Endodermal cell (in vitro differentiated cells): Measurements from ENCODE around the gene TLR1. TPM values are rescaled to one million over a fixed set of nuclear protein-coding genes. Genes with fewer than 3 reads are reported as not detected.
A peak's percentile ranks its signal among the peaks of the same experiment; 100 is the strongest.

ENCODE experiments used
- DNase-seq: peaks from one replicate; pipeline ENCODE4 v3.0.0-alpha.2; 2017
- H3K27ac ChIP-seq: 2 replicates; pipeline ENCODE4 v1.5.1; 2013; ENCODE audit warnings: mild to moderate bottlenecking, low read depth, low read length, moderate library complexity
- H3K27me3 ChIP-seq: 2 replicates; pipeline ENCODE4 v1.6.1; 2013; ENCODE audit warnings: mild to moderate bottlenecking, low read length, moderate library complexity; ENCODE audit not compliant: insufficient read depth, control insufficient read depth, poor library complexity, severe bottlenecking
- H3K36me3 ChIP-seq: 2 replicates; pipeline ENCODE4 v1.7.0; 2013; ENCODE audit warnings: mild to moderate bottlenecking, low read length, moderate library complexity; ENCODE audit not compliant: control insufficient read depth, insufficient read depth
- H3K4me1 ChIP-seq: one replicate; pipeline ENCODE4 v1.7.0; 2013; ENCODE audit warnings: low read length; ENCODE audit not compliant: control insufficient read depth, insufficient read depth
- H3K4me3 ChIP-seq: 2 replicates; pipeline ENCODE4 v1.5.1; 2013; ENCODE audit warnings: mild to moderate bottlenecking, low read length, moderate library complexity
- H3K9ac ChIP-seq: 2 replicates; pipeline ENCODE4 v1.6.1; 2013; ENCODE audit warnings: mild to moderate bottlenecking, low read length, moderate library complexity; ENCODE audit not compliant: poor library complexity, severe bottlenecking; ENCODE audit errors: extremely low read depth
- H3K9me3 ChIP-seq: 2 replicates; pipeline ENCODE4 v1.6.1; 2013; ENCODE audit warnings: mild to moderate bottlenecking, low read length, moderate library complexity; ENCODE audit not compliant: control insufficient read depth
- H3K27ac Mint-ChIP-seq: 2 replicates; pipeline ENCODE4 v1.8.0; 2020; ENCODE audit warnings: mixed read lengths
- H3K27me3 Mint-ChIP-seq: 2 replicates; pipeline ENCODE4 v1.8.0; 2021; ENCODE audit warnings: mild to moderate bottlenecking, mixed read lengths; ENCODE audit not compliant: insufficient read depth
- H3K36me3 Mint-ChIP-seq: 2 replicates; pipeline ENCODE4 v1.8.0; 2020; ENCODE audit warnings: low read depth, mixed read lengths
- H3K4me1 Mint-ChIP-seq: 2 replicates; pipeline ENCODE4 v1.8.0; 2020; ENCODE audit warnings: mixed read lengths
- H3K4me3 Mint-ChIP-seq: 2 replicates; pipeline ENCODE4 v1.8.0; 2020; ENCODE audit warnings: mild to moderate bottlenecking, moderate library complexity, mixed read lengths
- H3K9me3 Mint-ChIP-seq: 2 replicates; pipeline ENCODE4 v1.8.0; 2020; ENCODE audit warnings: mild to moderate bottlenecking, mixed read lengths
- WGBS, 2 experiments: methylation state at CpG; one replicate each; pipeline versions ENCODE4 v1.1.5 to v1.1.7; 2013; ENCODE audit warnings: missing lambda C conversion rate in 2 of 2, mixed read lengths in 1 of 2; ENCODE audit not compliant: insufficient coverage in 1 of 2, insufficient read length in 1 of 2; 5-methylcytosine and 5-hydroxymethylcytosine counted together
- total RNA-seq, 2 donors: library from RNA; stranded (reverse); fragmentation: NEBNext Ultra II Directional in 1 of 2; extraction: Animal tissue kit (Norgen Biotek cat#: 25700) in 1 of 2; gene quantifications; 2 replicates in 1 of 2; 3 replicates in 1 of 2; pipeline ENCODE4 v1.2.1, GENCODE V29; 2021
- TF ChIP-seq, protein P1 (sequence below): fragments of 200-600 bp; sonication (generic); conservative IDR thresholded peaks from 2 replicates; pipeline ENCODE4 v1.5.0; 2021; ENCODE audit warnings: antibody characterized with exemption, mild to moderate bottlenecking

TLR1 gene
- total RNA-seq, 2 donors from 2014 or later, result 0.09 TPM; not detected in 1

DNA sequence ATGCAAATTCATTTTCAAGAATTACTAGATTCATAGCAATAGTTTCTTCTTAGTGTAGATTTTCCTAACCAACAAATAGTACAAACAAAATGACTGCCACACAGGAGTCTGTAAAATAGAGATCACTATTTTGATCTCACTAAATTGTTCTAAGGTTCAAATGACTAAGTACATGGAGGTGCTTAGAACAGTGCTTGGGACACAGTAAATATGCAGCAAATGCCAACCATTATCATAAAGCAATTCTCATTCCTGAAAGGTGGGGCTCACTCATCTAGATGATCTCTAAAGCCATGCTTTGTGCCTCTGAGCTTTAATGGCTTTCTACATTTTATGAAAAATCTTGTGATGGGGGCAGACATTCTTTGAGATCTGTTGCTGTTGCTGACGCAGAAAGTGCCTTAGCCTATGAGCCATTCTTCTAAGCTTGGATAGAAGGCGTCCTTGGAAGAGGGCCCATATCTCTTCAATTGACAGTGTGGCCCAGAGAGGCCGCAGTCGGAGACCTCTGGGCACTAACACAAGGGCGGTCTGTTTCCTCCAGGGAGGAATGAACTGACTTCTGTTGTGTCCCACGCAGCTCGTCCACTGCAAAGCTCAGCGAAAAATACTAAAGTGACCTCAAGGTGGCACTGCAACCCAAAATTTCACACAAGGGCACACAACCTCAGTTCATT is 45.3 kb downstream of the TLR1 start:
- WGBS, 2 experiments, result 20 to 23% methylated on average over 7 to 8 of the region's 8 CpGs
- no peaks in the 10 kb centered on the region for H3K36me3 ChIP-seq
- Mint-ChIP-seq H3K4me1 (no peaks in the 10 kb centered on the region), H3K4me3 (no peak overlapping the region), H3K9me3 (no peaks in the 10 kb centered on the region), H3K27ac (peak overlapping the region; percentile 22), H3K36me3 (no peaks in the 10 kb centered on the region), H3K27me3 (no peaks in the 10 kb centered on the region)
- H3K9ac ChIP-seq, result no peak overlapping the region
- DNase-seq, result peak; percentile 87
- H3K9me3 ChIP-seq, result no peaks in the 10 kb centered on the region
- no peak overlapping the region for H3K27ac ChIP-seq
- H3K27me3 ChIP-seq, result no peaks in the 10 kb centered on the region
- H3K4me3 ChIP-seq, result no peak overlapping the region
- TF ChIP-seq, protein P1, sequence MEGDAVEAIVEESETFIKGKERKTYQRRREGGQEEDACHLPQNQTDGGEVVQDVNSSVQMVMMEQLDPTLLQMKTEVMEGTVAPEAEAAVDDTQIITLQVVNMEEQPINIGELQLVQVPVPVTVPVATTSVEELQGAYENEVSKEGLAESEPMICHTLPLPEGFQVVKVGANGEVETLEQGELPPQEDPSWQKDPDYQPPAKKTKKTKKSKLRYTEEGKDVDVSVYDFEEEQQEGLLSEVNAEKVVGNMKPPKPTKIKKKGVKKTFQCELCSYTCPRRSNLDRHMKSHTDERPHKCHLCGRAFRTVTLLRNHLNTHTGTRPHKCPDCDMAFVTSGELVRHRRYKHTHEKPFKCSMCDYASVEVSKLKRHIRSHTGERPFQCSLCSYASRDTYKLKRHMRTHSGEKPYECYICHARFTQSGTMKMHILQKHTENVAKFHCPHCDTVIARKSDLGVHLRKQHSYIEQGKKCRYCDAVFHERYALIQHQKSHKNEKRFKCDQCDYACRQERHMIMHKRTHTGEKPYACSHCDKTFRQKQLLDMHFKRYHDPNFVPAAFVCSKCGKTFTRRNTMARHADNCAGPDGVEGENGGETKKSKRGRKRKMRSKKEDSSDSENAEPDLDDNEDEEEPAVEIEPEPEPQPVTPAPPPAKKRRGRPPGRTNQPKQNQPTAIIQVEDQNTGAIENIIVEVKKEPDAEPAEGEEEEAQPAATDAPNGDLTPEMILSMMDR, result peak; percentile 87
- no peaks in the 10 kb centered on the region for H3K4me1 ChIP-seq

DNA sequence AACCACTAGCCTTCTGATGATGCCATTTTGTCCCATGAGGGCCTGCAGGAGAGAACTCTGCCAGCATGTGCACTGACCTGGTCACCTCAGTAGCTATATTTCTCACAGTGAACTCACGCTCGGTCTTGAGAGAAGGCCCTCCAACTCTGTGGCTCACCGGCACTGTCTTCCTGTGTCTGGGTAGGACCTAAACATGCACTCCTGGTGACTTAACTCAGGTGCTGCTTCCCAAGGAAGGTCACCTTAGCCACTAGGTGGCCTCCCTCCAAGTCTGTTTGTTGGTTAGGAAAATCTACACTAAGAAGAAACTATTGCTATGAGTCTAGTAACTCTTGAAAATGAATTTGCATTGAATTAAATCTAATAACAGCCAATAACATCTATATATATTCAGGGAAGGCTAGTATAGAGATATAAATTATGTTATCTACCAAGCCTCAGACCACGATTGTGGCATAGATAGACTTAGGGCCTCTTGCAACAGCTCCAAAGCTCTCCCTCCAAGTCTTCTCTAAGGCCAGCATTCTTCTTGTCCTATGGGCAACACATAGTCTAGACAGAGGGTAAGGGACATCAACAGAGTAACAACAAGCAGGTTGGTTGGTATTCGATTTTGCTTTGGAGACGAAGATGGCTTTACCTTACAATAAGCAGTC is 46.5 kb downstream of the TLR1 start:
- no peak overlapping the region for H3K9ac ChIP-seq
- H3K27me3 Mint-ChIP-seq, result no peaks in the 10 kb centered on the region
- no peak overlapping the region for H3K27ac Mint-ChIP-seq
- 85 to 86% methylated on average over 5 to 6 of the region's 6 CpGs for WGBS, 2 experiments
- no peaks in the 10 kb centered on the region for H3K4me1 ChIP-seq
- H3K4me1 Mint-ChIP-seq, result no peaks in the 10 kb centered on the region
- peak; percentile 81 for DNase-seq
- H3K27me3 ChIP-seq, result no peaks in the 10 kb centered on the region
- TF ChIP-seq, protein P1, result peak; percentile 85
- no peaks in the 10 kb centered on the region for H3K36me3 Mint-ChIP-seq
- no peaks in the 10 kb centered on the region for H3K9me3 ChIP-seq
- H3K36me3 ChIP-seq, result no peaks in the 10 kb centered on the region
- H3K4me3 ChIP-seq, result no peak overlapping the region
- H3K9me3 Mint-ChIP-seq, result no peaks in the 10 kb centered on the region
- H3K27ac ChIP-seq, result no peak overlapping the region
- H3K4me3 Mint-ChIP-seq, result no peak overlapping the region

DNA sequence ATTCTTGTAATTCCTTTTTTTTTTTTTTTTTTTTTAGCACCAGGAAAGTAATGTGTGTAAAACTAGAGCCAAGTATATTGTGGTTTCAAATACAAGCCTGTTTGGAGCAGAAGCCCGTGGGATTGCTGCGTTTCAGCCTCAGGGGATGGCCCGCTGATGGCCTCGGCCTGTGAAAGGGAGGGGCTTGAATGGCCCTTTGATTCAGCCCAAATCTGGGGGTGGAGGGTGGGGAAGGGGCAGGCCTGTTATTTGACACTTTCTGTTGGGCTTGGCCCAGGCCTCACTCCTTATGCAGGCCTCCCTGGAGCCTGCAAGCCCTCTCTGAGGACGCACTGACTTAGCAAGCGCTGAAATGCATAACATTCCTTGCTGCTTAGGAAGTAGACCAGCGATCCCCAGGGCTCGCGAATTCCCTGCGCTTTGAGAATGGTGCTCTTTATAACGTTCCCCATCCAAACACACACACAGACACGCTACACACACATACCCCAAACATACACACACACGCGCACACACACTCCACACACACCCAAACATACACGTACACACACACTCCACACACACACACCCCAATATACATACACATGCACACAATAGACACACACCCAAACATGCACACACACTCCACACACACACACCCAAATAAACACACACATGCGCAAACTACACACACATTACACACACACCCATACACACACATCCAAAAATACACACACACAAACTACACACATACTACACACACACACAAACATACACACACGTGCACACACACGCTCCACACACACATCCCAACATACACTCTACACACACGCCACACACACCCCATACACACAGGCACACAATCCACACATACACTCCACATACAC is 51.4 kb downstream of the TLR1 start:
- 17 to 38% methylated on average over 10 to 19 of the region's 19 CpGs for WGBS, 2 experiments
- peak; percentile 97 for DNase-seq
- no peaks in the 10 kb centered on the region for H3K4me1 ChIP-seq
- Mint-ChIP-seq H3K4me3 (no peak overlapping the region), H3K27ac (no peak overlapping the region), H3K9me3 (peaks cover 6% of the 10 kb centered on the region), H3K4me1 (no peaks in the 10 kb centered on the region), H3K27me3 (no peaks in the 10 kb centered on the region), H3K36me3 (peaks cover 4% of the 10 kb centered on the region)
- TF ChIP-seq, protein P1, result no peak
- H3K36me3 ChIP-seq, result no peaks in the 10 kb centered on the region
- no peak overlapping the region for H3K9ac ChIP-seq
- peak overlapping the region; percentile 74 for H3K27ac ChIP-seq
- H3K4me3 ChIP-seq, result no peak overlapping the region
- H3K9me3 ChIP-seq, result peaks cover 3% of the 10 kb centered on the region
- H3K27me3 ChIP-seq, result no peaks in the 10 kb centered on the region
